Suprapubic skin (tissue), 4 donors: Measurements from ENCODE around the gene SCARB1.

ENCODE experiments used
- CTCF ChIP-seq, 2 donors: fragments of 200-600 bp in 1 of 2; fragments of 450-650 bp in 1 of 2; sonication (generic) in 1 of 2; IDR thresholded peaks; one replicate each; pipeline ENCODE4 v1.5.1; 2016 to 2019; ENCODE audit warnings: antibody characterized with exemption in 2 of 2, mild to moderate bottlenecking in 1 of 2, moderate library complexity in 1 of 2
- POLR2A ChIP-seq, 2 donors: fragments of 450-650 bp; IDR thresholded peaks; one replicate each; pipeline ENCODE4 v1.6.1; 2017; ENCODE audit warnings: antibody characterized with exemption in 2 of 2, mild to moderate bottlenecking in 2 of 2, moderate library complexity in 2 of 2
- POLR2AphosphoS5 ChIP-seq, 3 donors: sonication (generic); formaldehyde crosslinking; IDR thresholded peaks; one replicate each; pipeline ENCODE4 v1.6.1; 2017; ENCODE audit warnings: antibody characterized with exemption in 3 of 3

DNA sequence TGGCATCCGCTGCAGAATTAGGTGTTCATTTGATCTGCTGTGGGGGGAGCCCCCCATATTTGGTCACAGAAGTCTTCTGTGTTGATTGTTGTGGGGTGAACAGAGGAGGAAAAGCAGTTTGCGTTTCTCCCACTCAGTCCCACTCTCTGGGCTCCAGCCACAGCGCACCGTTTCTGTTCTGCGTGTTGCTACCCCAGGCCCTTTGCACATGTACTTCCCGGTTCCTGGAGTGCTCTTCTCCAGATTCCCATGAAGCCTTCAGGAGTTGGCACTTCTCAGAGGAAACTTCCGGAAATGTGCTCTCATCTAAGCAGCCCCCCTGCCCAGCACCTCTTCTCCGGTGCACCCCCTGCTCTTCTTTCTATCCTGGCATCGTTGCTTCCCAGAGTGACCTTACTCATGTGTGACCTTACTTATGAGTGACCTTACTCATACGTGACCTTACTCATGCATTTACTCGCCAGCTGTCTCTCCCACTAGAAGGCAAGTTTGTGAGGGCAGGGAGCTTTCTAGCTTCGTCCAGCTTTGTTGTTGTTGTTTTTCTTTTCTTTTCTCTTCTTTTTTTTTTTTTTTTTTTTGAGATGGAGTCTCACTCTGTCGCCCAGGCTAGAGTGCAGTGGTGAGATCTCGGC lies 93.7 kb downstream of the SCARB1 start:
- TF ChIP-seq CTCF (IDR thresholded peaks at IDR 0.05) (no peak), POLR2AphosphoS5 (IDR thresholded peaks at IDR 0.05) (no peak), POLR2A (IDR thresholded peaks at IDR 0.05) (no peak)
